CD4-positive, alpha-beta T cell treated with Interleukin-17A for 4 hours (primary cell): ENCODE data around the gene GAPDH.
"Not testable (repeated sequence)": the region's sequence is repeated elsewhere in the genome, so short reads cannot be mapped to it uniquely, and the experiment has no call there.

Experiments
- DNase-seq: peaks from one replicate; pipeline ENCODE4 v3.0.0-alpha.2; 2020; ENCODE audit warnings: mixed read lengths

The GAPDH gene

GRCh38 chr12:6547987-6548386, 13.7 kb downstream of the GAPDH start:
- no peak for DNase-seq

GRCh38 chr12:6548556-6548955, 14.2 kb downstream of the GAPDH start:
- no peak for DNase-seq

GRCh38 chr12:6548966-6549683, 14.8 kb downstream of the GAPDH start:
- DNase-seq: no peak

- DNase-seq: no peak
These were observed 15.4 kb downstream of the GAPDH start for GRCh38 chr12:6549684-6550151.

- DNase-seq: no peak
These were observed 16.2 kb downstream of the GAPDH start for GRCh38 chr12:6550294-6551062.

DNA sequence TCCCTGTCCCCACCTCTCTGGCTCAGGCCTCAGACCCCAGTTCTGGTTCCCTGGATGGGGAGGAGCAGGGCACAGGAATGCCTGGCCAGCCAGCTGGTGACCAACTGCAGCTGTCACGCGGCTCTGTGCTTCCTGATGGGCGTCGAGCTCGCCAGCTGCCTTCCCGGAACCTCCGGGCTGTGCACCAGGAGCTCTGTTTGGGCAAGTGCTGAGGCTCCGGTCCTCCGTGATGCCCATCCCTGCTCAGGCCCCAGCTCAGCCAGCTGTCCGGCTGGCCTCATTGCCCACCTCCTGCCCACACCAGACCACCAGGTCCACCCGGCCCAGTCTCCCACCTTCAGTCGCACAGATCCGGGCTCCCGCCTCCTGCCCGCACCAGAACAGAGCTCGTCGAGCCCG, 16.7 kb downstream of the GAPDH start:
- no peak for DNase-seq

GRCh38 chr12:6551496-6552139, 17.3 kb downstream of the GAPDH start:
- DNase-seq: no peak

- DNase-seq: no peak
These were observed 17.8 kb downstream of the GAPDH start for GRCh38 chr12:6552140-6552551.

DNA sequence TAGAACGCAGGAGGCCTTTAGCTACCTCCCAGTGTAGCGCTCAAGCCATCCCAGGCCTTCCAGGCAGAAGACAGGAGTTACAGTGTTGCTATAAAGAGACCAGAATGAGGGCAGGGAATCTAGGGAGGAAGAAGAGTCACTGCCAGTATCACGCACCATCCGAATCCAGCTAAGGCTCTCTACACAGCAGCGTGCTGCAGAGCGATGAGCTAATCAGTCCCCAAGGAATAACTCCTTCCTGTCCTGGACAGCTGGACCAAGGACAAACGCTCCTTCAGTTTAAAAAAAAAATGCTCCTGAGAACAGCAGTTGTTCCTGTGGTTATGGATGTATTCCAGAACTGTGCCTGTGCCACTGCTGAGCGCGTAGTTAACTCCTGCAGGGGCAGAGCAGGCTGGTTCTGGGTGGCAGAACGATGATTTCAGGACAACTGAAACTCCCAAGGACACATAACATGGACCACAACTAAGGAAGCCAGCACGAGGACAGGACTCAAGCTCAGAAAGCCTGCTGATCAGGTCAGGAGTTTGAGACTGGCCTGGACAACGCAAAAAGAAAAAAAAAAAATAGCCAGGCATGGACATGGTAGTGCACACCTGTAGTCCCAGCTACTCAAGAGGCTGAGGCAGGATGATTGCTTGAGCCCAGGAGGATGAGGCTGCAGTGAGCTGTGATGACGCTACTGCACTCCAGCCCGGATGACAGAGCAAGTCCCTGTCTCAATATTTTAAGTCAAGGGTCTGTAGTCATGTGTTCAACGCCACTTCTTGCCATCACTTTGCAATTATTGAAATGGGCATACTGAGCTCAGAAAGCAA, 18.9 kb downstream of the GAPDH start:
- DNase-seq: no peak

DNA sequence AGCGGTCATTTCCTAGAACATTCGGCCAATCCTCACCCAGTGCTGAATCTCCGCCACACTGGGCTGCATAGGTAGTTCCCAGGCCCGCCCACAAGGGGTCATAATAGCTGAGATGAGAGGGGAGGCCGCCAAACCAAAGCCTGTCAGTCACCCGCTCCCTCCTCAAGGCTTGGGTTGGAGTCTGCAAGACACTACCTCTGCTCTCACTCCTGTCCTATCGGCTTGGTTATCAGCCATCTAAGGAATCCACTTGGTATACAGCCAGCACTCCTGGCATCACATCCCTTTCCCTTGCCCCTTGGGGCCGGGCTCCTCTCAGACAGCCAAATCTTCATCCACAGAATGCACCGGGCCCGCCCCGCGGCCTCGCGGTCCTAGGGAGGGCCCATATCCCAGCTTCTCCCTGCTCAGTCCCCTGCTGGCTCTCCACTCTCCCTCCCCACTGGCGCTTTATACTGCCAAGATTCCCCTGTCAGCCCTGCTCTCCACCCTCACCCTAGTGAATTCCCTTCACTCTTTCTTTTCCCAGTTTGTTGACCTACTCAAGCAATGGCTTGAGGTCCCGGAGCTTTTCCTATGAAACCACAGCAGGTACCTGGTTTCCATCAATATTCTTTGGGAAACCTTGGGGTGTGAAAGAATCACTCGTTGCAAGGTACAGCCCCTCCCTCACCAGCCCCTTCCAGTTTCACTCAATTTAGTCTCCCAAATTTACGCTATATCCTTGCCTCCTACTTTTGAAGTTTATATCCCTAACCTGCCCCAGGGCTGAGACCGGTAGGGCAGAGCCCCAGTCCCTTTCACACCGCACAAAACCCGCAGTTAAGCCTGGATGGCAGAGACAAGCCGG, 20.1 kb downstream of the GAPDH start:
- peak; percentile 78 for DNase-seq

- DNase-seq: no peak
These were observed 20.8 kb downstream of the GAPDH start for GRCh38 chr12:6555018-6555691.

DNA sequence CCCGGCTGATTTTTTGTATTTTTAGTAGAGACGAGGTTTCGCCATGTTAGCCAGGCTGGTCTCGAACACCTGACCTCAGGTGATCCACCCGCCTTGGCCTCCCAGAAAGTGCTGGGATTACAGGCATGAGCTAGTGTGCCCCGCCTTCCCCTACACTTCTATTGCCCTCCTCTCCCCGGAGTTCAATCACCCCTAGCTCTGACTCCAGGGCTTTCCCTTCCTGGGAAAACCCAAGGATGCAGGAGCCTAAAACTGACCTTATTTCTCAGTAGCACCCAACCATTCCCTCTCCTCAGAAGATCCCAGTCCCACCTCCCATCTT, 22.1 kb downstream of the GAPDH start:
- not testable (repeated sequence) for DNase-seq

DNA sequence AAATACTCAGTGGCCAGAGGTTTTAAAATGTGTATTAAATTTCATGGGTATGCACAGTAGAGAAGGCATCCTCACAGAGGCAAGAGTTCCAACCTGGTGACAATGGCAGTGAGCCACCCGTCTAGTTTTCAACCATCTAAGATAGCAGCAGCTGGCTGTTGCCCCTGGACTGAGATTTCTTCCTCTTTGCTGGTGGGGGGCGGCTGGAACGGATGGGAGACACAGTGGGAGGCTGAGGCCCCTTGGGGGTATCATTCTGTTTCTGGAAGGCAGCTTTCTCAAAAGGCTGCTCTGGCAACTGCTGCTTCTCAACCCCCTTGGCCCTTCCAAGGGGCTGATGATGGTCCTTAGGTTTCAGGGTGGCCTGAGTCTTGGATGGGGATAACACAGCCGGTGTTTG, 22.5 kb downstream of the GAPDH start:
- DNase-seq: no peak

DNA sequence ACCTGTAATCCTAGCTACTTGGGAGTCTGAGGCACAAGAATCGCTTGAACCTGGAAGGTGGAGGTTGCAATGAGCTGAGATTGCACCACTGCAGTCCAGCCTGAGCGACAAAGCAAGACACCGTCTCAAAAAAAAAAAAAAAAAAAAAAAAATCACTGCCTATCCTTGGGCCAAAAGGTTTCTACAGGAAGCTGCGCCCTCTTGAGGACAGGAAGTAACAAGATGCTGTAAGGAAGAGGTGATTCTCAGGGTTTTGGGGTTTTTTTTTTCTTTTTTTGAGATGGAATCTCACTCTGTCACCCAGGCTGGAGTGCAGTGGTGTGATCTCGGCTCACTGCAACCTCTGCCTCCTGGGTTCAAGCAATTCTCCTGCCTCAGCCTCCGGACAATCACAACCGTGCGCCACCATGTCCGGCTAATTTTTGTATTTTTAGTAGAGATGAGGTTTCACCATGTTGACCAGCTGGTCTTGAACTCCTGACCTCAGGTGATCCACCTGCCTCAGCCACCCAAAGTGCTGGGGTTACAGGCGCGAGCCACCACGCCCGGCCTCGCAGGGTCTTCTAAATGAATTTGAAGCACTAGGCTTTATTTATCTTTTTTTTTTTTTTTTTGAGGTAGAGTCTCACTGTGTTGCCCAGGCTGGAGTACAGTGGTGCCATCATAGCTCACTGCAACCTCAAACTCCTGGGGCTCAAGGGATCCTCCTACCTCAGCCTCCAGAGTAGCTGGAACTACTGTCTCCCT, 23.9 kb downstream of the GAPDH start:
- DNase-seq: peak; percentile 66

GRCh38 chr12:6559500-6559899, 25.2 kb downstream of the GAPDH start:
- DNase-seq: no peak

GRCh38 chr12:6560501-6561205, 26.3 kb downstream of the GAPDH start:
- DNase-seq: no peak

- DNase-seq: no peak
These were observed 28.6 kb downstream of the GAPDH start for GRCh38 chr12:6562881-6563280.

DNA sequence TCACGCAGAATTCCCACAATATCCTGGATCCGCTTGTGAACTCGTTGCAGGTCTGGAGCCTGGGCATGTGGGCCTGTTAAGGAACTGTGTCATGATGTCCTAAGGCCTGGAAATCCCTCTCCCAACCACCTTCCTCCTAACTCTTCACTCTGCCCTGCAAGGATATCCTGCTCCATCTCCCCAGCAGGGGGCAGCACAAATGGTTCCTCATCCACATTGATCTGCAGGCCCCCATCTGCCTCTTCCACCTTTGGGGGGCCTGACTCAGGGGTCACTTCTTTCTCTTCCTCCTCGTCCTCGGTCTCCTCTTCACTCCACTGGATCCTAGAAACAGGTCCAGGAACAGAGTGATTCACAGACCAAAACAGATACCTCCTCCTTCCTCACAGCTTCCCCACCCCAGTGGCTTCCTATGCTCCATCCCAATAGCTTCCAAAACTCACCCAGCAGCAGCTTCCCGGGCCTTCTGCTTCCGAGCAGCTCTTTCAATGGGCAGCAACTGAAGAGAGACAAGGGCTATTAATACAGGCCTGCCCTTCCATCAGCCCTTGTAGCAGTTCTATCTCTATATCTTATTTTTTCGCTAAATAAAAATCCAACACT, 29.2 kb downstream of the GAPDH start:
- peak; percentile 80 for DNase-seq

DNA sequence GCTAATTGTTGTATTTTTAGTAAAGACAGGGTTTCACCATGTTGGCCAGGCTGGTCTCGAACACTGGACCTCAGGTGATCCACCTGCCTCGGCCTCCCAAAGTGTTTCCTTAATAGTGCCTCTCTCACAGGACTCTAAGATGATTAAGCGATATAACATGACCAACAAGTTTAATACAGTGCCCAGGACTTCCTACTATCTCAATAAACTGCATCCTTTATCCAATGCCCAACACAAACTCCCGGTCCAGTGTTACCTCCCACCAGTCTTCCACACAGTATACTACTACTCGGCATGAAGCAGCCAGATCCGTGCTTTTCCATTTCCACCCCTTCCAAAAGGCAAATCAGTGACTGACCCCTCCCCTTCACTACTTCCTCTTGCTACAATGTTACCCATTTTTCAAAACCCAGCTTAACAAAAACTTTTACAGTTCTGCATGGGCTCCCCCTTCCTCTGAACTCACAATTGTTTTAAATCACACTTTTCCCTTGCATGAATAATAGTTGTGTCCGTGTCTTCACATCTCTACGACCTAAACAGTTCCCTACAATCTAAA, 32.9 kb downstream of the GAPDH start:
- no peak for DNase-seq
